Osteocyte (in vitro differentiated cells): Measurements from ENCODE around the gene DUS3L. TPM values are rescaled to one million over a fixed set of nuclear protein-coding genes. Genes with fewer than 3 reads are reported as not detected.
"Not testable (repeated sequence)": the region's sequence is repeated elsewhere in the genome, so short reads cannot be mapped to it uniquely, and the experiment has no call there.

ENCODE experiments used
- DNase-seq: peaks from one replicate; pipeline ENCODE4 v3.0.0; 2021; ENCODE audit warnings: mixed read lengths; ENCODE audit not compliant: unreplicated experiment; ENCODE audit errors: extremely low spot score
- H3K27ac Mint-ChIP-seq: one replicate; pipeline ENCODE4 v1.8.0; 2021; ENCODE audit warnings: mild to moderate bottlenecking, mixed read lengths; ENCODE audit not compliant: unreplicated experiment
- H3K27me3 Mint-ChIP-seq: one replicate; pipeline ENCODE4 v1.8.0; 2021; ENCODE audit warnings: mixed read lengths; ENCODE audit not compliant: unreplicated experiment
- H3K36me3 Mint-ChIP-seq: one replicate; pipeline ENCODE4 v1.8.0; 2021; ENCODE audit warnings: mixed read lengths; ENCODE audit not compliant: unreplicated experiment
- H3K4me1 Mint-ChIP-seq: one replicate; pipeline ENCODE4 v1.8.0; 2021; ENCODE audit warnings: mixed read lengths; ENCODE audit not compliant: unreplicated experiment
- H3K4me3 Mint-ChIP-seq: one replicate; pipeline ENCODE4 v1.8.0; 2021; ENCODE audit warnings: mild to moderate bottlenecking, moderate library complexity, mixed read lengths; ENCODE audit not compliant: unreplicated experiment
- H3K9me3 Mint-ChIP-seq: one replicate; pipeline ENCODE4 v1.8.0; 2021; ENCODE audit warnings: mixed read lengths; ENCODE audit not compliant: unreplicated experiment
- CTCF ChIP-seq: fragments of 200-600 bp; sonication (generic); IDR thresholded peaks from 2 replicates; pipeline ENCODE4 v1.5.0; 2021; ENCODE audit warnings: antibody characterized with exemption, mild to moderate bottlenecking, moderate library complexity
- total RNA-seq: library from RNA; stranded (reverse); gene quantifications from 2 replicates; pipeline ENCODE4 v1.2.1, GENCODE V29; 2021

Gene DUS3L
- total RNA-seq, 1 donor from 2014 or later: 29.0 TPM

DNA sequence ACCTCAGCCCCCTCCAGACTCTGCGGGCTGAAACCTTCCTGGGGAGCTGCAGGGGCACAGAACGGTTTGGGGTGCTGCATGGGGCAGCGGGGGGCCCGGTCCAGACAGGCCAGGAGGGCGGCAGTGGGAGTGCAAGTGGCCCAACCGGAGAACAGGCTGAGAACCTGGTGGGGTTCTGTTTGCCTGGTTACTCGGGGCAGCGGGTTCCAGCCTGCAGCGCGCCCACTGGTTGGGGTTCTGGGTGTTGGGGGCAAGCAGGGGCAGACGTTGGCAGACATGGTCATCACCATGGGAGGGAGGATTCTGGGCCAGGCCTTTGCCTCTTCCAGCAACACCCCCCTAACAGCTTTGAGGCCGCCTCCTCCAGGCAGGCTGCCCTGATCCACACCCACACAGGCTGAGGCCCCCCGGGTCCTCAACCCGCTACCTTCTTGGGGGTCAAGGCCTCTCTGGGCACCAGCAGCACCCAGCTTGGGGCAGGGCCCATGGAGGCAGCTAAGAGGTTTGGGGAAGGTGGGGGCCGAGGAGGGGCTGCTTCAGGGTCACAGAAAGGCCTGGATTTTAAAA, 6.3 kb downstream of the DUS3L start, which contains the start of gene PRR22:
Gene PRR22 (minus strand): TSS at position 166 of the 567 bp plus-strand sequence. CDS start 86 bp downstream, at position 80.
- Mint-ChIP-seq H3K27me3 (no peaks in the 10 kb centered on the region), H3K9me3 (no peaks in the 10 kb centered on the region), H3K4me1 (no peaks in the 10 kb centered on the region), H3K4me3 (no peak within 1 kb of the TSS), H3K27ac (no peak within 1 kb of the TSS), H3K36me3 (peaks cover 12% of the 10 kb centered on the region)
- no peak for TF ChIP-seq CTCF
- DNase-seq: no peak

DNA sequence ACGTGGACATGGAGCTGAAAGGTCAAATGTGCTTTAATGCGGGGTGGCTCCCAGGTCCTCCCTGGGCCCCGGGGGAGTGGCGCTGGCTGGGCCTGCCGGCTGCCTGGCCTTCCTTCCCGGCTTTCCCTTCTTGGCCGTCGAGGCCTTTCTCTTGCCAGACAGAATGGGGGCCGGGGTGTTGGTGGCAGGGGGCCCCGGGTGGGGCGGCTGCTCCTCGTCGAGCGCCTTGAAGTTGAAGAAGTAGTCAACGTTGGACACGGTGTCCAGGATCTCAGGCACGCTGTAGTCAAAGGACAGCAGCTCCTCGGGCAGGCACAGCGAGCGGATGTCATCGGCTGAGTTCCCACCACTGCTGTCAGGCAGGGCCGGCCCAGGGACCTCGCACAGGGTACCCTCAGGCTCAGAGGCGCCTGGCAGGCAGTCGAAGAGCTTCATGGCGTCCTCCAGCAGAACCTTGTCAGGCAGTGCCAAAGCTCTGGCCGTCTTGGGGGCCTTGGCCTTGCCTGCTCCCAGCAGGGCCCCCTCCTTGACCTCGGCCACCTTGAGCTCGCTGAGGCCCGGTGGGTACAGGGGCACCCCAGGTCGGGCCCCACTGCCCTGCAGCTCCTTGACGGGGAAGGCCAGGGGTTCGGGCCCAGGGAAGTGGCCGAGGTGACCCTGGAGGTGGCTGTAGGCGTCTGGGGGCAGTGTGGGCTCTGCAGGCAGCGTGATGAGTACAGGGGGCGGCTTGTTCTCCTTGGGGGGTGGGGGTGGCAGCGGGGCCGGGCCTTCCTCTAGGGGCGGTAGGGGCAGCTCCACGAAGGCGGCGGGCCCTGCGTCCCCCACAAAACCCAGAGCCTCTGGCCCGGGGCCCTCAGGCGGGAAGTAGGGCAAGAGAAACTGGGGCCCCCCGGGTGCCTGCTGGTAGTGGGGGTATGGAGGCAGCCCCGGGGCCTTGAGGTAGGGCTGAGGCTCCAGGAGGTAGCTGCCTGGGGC, 7.7 kb downstream of the DUS3L start:
- Mint-ChIP-seq H3K27me3 (no peaks in the 10 kb centered on the region), H3K4me3 (no peak overlapping the region), H3K27ac (no peak overlapping the region), H3K9me3 (no peaks in the 10 kb centered on the region), H3K4me1 (no peaks in the 10 kb centered on the region), H3K36me3 (peaks cover 9% of the 10 kb centered on the region)
- no peak for TF ChIP-seq CTCF
- DNase-seq: no peak

DNA sequence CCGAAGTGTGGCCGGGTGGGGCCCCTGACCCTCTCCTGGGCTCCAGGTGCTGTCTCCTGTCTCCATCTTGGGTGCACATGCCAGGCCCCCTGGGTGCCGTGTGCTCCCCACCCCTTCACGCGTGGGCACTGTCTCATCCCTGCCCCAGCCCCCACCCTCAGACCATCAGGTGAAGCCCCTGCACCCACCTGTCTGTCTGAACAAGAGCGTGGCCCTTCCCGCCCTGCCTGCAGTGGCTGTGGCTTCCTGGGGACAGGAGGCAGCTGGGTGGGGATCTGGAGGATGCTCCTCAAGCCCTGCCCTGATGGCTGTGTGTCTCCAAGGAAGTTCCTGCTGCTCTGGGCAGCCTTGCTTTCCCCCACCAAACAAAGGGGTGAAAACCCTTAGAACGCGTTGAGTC, 8.6 kb downstream of the DUS3L start:
- no peaks in the 10 kb centered on the region for H3K4me1 Mint-ChIP-seq
- H3K27ac Mint-ChIP-seq: no peak overlapping the region
- no peak for TF ChIP-seq CTCF
- no peaks in the 10 kb centered on the region for H3K9me3 Mint-ChIP-seq
- DNase-seq: no peak
- no peak overlapping the region for H3K4me3 Mint-ChIP-seq
- H3K36me3 Mint-ChIP-seq: peaks cover 7% of the 10 kb centered on the region
- no peaks in the 10 kb centered on the region for H3K27me3 Mint-ChIP-seq

DNA sequence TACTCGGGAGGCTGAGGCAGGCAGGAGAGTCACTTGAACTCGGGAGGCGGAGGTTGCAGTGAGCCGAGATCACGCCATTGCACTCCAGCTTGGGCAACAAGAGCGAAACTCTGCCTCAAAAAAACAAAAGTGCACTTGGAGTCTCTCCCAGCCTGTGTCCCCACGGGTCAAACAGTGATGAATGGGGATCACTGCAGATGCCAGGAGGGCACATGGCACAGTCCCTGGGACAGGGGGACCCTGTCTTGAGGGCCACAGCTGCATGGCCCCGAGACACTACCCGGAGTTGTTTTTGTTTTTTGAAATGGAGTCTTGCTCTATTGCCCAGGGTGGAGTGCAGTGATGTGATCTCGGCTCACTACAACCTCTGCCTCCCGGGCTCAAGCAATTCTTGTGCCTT, 10.0 kb downstream of the DUS3L start:
- H3K36me3 Mint-ChIP-seq, H3K4me3 Mint-ChIP-seq, H3K9me3 Mint-ChIP-seq, H3K27me3 Mint-ChIP-seq, H3K4me1 Mint-ChIP-seq, H3K27ac Mint-ChIP-seq, DNase-seq: not testable (repeated sequence)

- no peak for TF ChIP-seq CTCF
- Mint-ChIP-seq H3K4me3 (no peak overlapping the region), H3K27ac (no peak overlapping the region), H3K27me3 (no peaks in the 10 kb centered on the region), H3K4me1 (no peaks in the 10 kb centered on the region), H3K36me3 (no peaks in the 10 kb centered on the region), H3K9me3 (no peaks in the 10 kb centered on the region)
- DNase-seq: no peak
These were observed 12.6 kb downstream of the DUS3L start for GRCh38 chr19:5778402-5778801.
